Measurements from ENCODE around the gene CERS6. TPM values are rescaled to one million over a fixed set of nuclear protein-coding genes. Genes with fewer than 3 reads are reported as not detected.
"Not testable (repeated sequence)": the region's sequence is repeated elsewhere in the genome, so short reads cannot be mapped to it uniquely, and the experiment has no call there.

Gene CERS6
- total and polyA plus RNA-seq, 2 of the 8 experiments (the other 6 are each of a cell fraction or from before 2014, with no cell fraction given), result 6.8 to 28.2 TPM

GRCh38 chr2:168501466-168502065 is 45.5 kb downstream of the CERS6 start (continued):
- TF ChIP-seq GABPA (IDR thresholded peaks at IDR 0.05; ENCODE audit: borderline replicate concordance, insufficient read depth, low read length) (no peak), NRF1 (IDR thresholded peaks at IDR 0.05; ENCODE audit: low read depth, low read length) (no peak), POLR2AphosphoS5 (IDR thresholded peaks at IDR 0.05; ENCODE audit: low read depth, low read length) (no peak), SP1 (IDR thresholded peaks at IDR 0.05; ENCODE audit: low read depth, low read length) (no peak)

GRCh38 chr2:168502852-168503251 is 46.8 kb downstream of the CERS6 start:
- H3K14ac ChIP-seq (ENCODE audit: insufficient read length); H3K9ac ChIP-seq (replicated peaks in 1 of 4; ENCODE audit: extremely low read depth in 1 of 4, low read depth in 3 of 4, low read length in 3 of 4); H3K18ac ChIP-seq (ENCODE audit: extremely low read depth, low read length); H3K23me2 ChIP-seq (ENCODE audit: low read depth, low read length); H3K36me3 ChIP-seq (ENCODE audit: control insufficient read depth in 2 of 4, insufficient read depth in 4 of 4, low read length in 3 of 4); H2BK20ac ChIP-seq (ENCODE audit: low read length); H3K4me2 ChIP-seq (ENCODE audit: insufficient read depth in 1 of 2, low read depth in 2 of 2, low read length in 2 of 2); H3K4me1 ChIP-seq (replicated peaks in 1 of 4; ENCODE audit: control insufficient read depth in 3 of 4, insufficient read depth in 4 of 4, low read length in 3 of 4); H2BK12ac ChIP-seq (ENCODE audit: low read depth, low read length); H2BK120ac ChIP-seq (replicated peaks; ENCODE audit: low read depth, low read length); H3K56ac ChIP-seq (replicated peaks; ENCODE audit: insufficient read length, low read depth, low read length); H4K8ac ChIP-seq (ENCODE audit: extremely low read depth, insufficient read depth, low read length); H2AFZ ChIP-seq (ENCODE audit: low read length); H2BK5ac ChIP-seq (ENCODE audit: low read depth, low read length); H3K9me3 ChIP-seq (ENCODE audit: insufficient read depth in 2 of 2, low read depth in 1 of 2, low read length in 1 of 2); H3K23ac ChIP-seq (ENCODE audit: insufficient read length); FAIRE-seq; H2AK5ac ChIP-seq (ENCODE audit: low read depth, low read length); H4K20me1 ChIP-seq (replicated peaks in 1 of 2; ENCODE audit: control insufficient read depth in 1 of 2, insufficient read depth in 2 of 2, low read length in 2 of 2); H3K27me3 ChIP-seq (replicated peaks in 1 of 4; ENCODE audit: control insufficient read depth in 3 of 4, extremely low read depth in 1 of 4, insufficient read depth in 3 of 4, low read length in 3 of 4); H3K4ac ChIP-seq (replicated peaks; ENCODE audit: insufficient read length, low read depth, low read length); H4K91ac ChIP-seq (replicated peaks; ENCODE audit: insufficient read length, low read length); H2BK15ac ChIP-seq (ENCODE audit: low read length); H3K27ac ChIP-seq (ENCODE audit: low read depth, low read length); H4K5ac ChIP-seq (ENCODE audit: insufficient read length, low read depth, low read length); DNase-seq (ENCODE audit: low read depth in 1 of 2, low spot score in 2 of 2); H3K4me3 ChIP-seq (ENCODE audit: extremely low read depth in 1 of 4, insufficient read depth in 2 of 4, low read depth in 3 of 4, low read length in 4 of 4): not testable (repeated sequence)
- H3K79me2 ChIP-seq (ENCODE audit: control insufficient read depth in 1 of 2, insufficient read depth in 2 of 2, low read length in 2 of 2), result peaks cover 0 to 80% of the 10 kb centered on the region in 2 experiments; a peak in 3 of 4 replicates
- WGBS, 2 experiments (ENCODE audit: extremely low coverage in 1 of 2, insufficient coverage in 1 of 2, insufficient read length in 1 of 2, insufficient replicate concordance in 2 of 2, low coverage in 1 of 2, low lambda C conversion rate in 2 of 2, missing lambda C conversion rate in 1 of 2), result 78% methylated on average over 2 of the region's 2 CpGs; no CpG with 5 or more reads in 1 of the 2 experiments
- ChIA-PET CTCF (ENCODE audit: partially characterized antibody) (interaction anchor here (1.4 kb wide), 1 partner anchor 155 kb away, joined by 3 read pairs; no protein-coding TSS in a partner anchor), POLR2A (ENCODE audit: partially characterized antibody) (interaction anchor here (1.8 kb wide), 1 partner anchor 13 kb away, joined by 4 read pairs; no protein-coding TSS in a partner anchor)
- H3K79me1 ChIP-seq (ENCODE audit: low read depth, low read length), result peaks cover 11% of the 10 kb centered on the region
